Testis (tissue), 3 donors: ENCODE measurements around the gene FAM163B. TPM values are rescaled to one million over a fixed set of nuclear protein-coding genes. Genes with fewer than 3 reads are reported as not detected.

ENCODE experiments used
- DNase-seq: peaks from one replicate; pipeline ENCODE4 v3.0.0-alpha.2; 2019
- H3K27ac ChIP-seq, 2 donors: fragments of 200-600 bp; sonication (generic); one replicate each; pipeline ENCODE4 v1.5.1; 2019
- H3K27me3 ChIP-seq: fragments of 200-600 bp; sonication (generic); one replicate; pipeline ENCODE4 v1.5.1; 2019
- H3K36me3 ChIP-seq: fragments of 200-600 bp; sonication (generic); one replicate; pipeline ENCODE4 v1.5.1; 2017; ENCODE audit warnings: low read depth; ENCODE audit errors: missing control alignments
- H3K4me1 ChIP-seq: fragments of 200-600 bp; sonication (generic); one replicate; pipeline ENCODE4 v1.5.1; 2019
- H3K4me3 ChIP-seq, 2 donors: fragments of 200-600 bp; sonication (generic); one replicate each; pipeline ENCODE4 v1.5.1; 2017 to 2019
- H3K9me3 ChIP-seq: fragments of 200-600 bp; sonication (generic); one replicate; pipeline ENCODE4 v1.5.1; 2017
- CTCF ChIP-seq, 3 experiments: fragments of 450-650 bp in 2 of 3; fragments of 200-600 bp in 1 of 3; sonication (generic) in 1 of 3; IDR thresholded peaks; one replicate each; pipeline ENCODE4 v1.5.1; 2016 to 2019; ENCODE audit warnings: antibody characterized with exemption in 3 of 3, mild to moderate bottlenecking in 2 of 3, moderate library complexity in 1 of 3
- POLR2A ChIP-seq: fragments of 450-650 bp; IDR thresholded peaks from one replicate; pipeline ENCODE4 v1.6.1; 2017; ENCODE audit warnings: antibody characterized with exemption, mild to moderate bottlenecking, moderate library complexity
- whole genome bisulfite sequencing, 2 donors: methylation state at CpG; one replicate each; pipeline ENCODE4 v1.1.5; 2018; 5-methylcytosine and 5-hydroxymethylcytosine counted together
- intact Hi-C: fragments of 100-400 bp; cut with DNase I; formaldehyde crosslinking; loops from one replicate; pipeline ENCODE4 v1.15.1; 2023; ENCODE audit warnings: low total_unique reads
- polyA plus RNA-seq: library from polyadenylated mRNA; stranded (reverse); fragments of 350-450 nt; fragmentation: Illumina TruSeq; extraction: RNeasy Lipid Tissue Mini Kit (QIAGEN cat#74804); gene quantifications from one replicate; pipeline ENCODE4 v1.2.3, GENCODE V29; 2014; ENCODE audit warnings: low read depth, low replicate concordance; ENCODE audit not compliant: insufficient read depth
- total RNA-seq, 2 donors: library from RNA; depleted of rRNA; stranded (reverse); fragments of >200 nt; gene quantifications; one replicate each; pipeline ENCODE4 v1.2.3, GENCODE V29; 2016

The FAM163B gene
- total and polyA plus RNA-seq, 3 donors from 2014 or later = 2.2 to 3.8 (median 2.8) TPM

- H3K4me3 ChIP-seq = no peak overlapping the region
- no peak overlapping the region for H3K27ac ChIP-seq
- H3K9me3 ChIP-seq = no peaks in the 10 kb centered on the region
- WGBS, 2 donors = 89 to 91% methylated on average over 14 to 24 of the region's 25 CpGs
- H3K36me3 ChIP-seq = no peaks in the 10 kb centered on the region
- H3K27me3 ChIP-seq = no peaks in the 10 kb centered on the region
- no peak for DNase-seq
- TF ChIP-seq POLR2A (no peak), CTCF (IDR thresholded peaks at IDR 0.05) (no peak)
- no peaks in the 10 kb centered on the region for H3K4me1 ChIP-seq
- intact Hi-C loops = no loop called here
Measured at GRCh38 chr9:133647765-133648469, 38.7 kb upstream of the FAM163B start.

GRCh38 chr9:133647148-133647547 lies 38.0 kb upstream of the FAM163B start:
- TF ChIP-seq CTCF (IDR thresholded peaks at IDR 0.05) = no peak
- no peak for TF ChIP-seq POLR2A
- H3K4me1 ChIP-seq = no peaks in the 10 kb centered on the region
- H3K4me3 ChIP-seq = no peak overlapping the region
- no peaks in the 10 kb centered on the region for H3K36me3 ChIP-seq
- no peak overlapping the region for H3K27ac ChIP-seq
- no peaks in the 10 kb centered on the region for H3K27me3 ChIP-seq
- H3K9me3 ChIP-seq = no peaks in the 10 kb centered on the region
- intact Hi-C loops = no loop called here
- 85 to 91% methylated on average over 7 of the region's 7 CpGs for WGBS, 2 donors
- DNase-seq = no peak

GRCh38 chr9:133645021-133645765 lies 36.0 kb upstream of the FAM163B start:
- Histone ChIP-seq H3K4me3 (no peak overlapping the region), H3K36me3 (no peaks in the 10 kb centered on the region), H3K9me3 (no peaks in the 10 kb centered on the region), H3K4me1 (no peaks in the 10 kb centered on the region), H3K27ac (no peak overlapping the region), H3K27me3 (no peaks in the 10 kb centered on the region)
- WGBS, 2 donors = 74 to 77% methylated on average over 10 of the region's 10 CpGs
- intact Hi-C loops = no loop called here
- DNase-seq = no peak
- TF ChIP-seq POLR2A = no peak
- no peak for TF ChIP-seq CTCF (IDR thresholded peaks at IDR 0.05)

GRCh38 chr9:133643978-133644760 lies 35.0 kb upstream of the FAM163B start:
- no peak overlapping the region for H3K27ac ChIP-seq
- WGBS, 2 donors = 86 to 92% methylated on average over 17 to 23 of the region's 23 CpGs
- intact Hi-C loops = no loop called here
- no peak for DNase-seq
- TF ChIP-seq CTCF (IDR thresholded peaks at IDR 0.05) (no peak), POLR2A (no peak)
- H3K4me3 ChIP-seq = no peak overlapping the region
- no peaks in the 10 kb centered on the region for H3K36me3 ChIP-seq
- H3K27me3 ChIP-seq = no peaks in the 10 kb centered on the region
- no peaks in the 10 kb centered on the region for H3K4me1 ChIP-seq
- H3K9me3 ChIP-seq = no peaks in the 10 kb centered on the region
